GM18508 (cell line): ENCODE results near the gene IQCB1.
"Not testable (repeated sequence)": the region's sequence is repeated elsewhere in the genome, so short reads cannot be mapped to it uniquely, and the experiment has no call there.

Experiments used
- ATAC-seq: cut with Tn5 transposase; IDR thresholded peaks from one replicate; pipeline ENCODE4 v1.9.1; 2021; ENCODE audit warnings: moderate number of reproducible peaks; ENCODE audit not compliant: insufficient read depth, unreplicated experiment

The IQCB1 gene

DNA sequence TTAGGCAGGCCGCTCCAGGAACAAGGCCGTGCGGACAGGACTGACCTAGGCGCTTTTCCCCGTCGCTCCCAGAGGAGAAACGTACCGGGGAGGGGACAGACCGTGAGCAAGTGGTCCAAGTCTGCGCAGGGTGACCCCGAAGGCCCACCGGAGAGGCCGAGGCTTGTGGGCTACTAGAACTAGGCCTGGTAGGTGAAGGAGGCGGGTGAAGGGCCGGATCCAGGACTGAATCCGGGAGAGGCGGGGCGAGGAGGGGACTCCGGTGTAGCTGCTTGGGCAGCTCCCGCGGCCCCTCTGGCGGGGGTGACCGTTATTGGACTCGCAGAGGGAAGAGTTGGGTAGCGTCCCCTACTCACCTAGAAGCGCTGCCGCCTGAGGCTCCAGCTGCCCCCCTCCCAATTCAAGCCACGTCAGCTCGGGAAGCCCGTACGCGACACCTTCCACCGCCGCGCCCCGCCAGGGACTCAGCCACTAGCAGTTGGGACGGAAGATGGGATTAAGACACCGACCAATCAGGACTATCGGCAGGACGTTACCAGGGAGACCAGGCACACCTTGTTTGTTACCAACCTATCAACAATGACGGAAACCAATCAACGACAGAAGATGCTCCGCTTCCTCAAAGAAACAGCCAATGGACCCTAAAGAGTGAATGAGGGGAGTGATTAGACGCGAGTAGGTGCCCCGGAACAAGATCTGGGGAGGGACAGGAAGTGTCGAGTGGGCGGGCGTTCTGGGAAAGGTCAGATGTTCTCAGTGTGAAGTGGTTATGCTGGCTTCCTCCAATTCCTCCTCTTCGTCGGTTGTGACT is 85.4 kb downstream of the IQCB1 start, which contains the start of gene GOLGB1:
Gene GOLGB1, minus strand, starts transcription at position 466 of the 811 bp plus-strand sequence. CDS start 18,770 bp downstream, outside the sequence.
- peak; percentile 95 for ATAC-seq

DNA sequence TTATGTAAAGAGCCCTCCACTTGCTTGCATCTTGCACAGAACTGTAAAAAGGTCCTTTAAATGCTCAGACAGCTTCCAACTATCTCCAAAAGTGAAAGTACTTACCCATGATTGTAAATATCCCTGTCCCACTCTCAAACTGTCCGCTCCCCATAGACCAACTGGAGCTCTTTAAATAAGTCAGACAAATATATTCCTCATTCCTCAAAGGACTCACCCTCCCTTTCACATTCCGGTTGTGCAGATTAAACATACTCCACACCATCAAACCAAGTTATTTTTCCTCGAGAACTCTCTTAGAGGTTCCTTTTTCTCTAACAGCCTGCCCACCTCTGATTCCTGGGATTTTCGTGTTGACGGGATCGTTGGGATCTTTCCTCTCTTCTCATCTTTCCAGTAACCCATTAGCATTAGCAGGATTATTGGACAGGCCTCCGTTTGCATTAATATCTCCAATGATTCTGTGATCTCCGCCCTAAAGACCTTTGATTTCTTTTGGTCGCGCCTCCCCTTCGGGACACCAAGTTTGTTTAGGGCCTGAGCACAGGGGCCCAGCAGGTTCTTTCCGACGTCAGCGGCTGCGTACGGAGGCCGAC is 86.1 kb downstream of the IQCB1 start:
- ATAC-seq = no peak

- no peak for ATAC-seq
These were observed 86.9 kb downstream of the IQCB1 start for GRCh38 chr3:121747976-121748375.

GRCh38 chr3:121743106-121743505 is 91.8 kb downstream of the IQCB1 start:
- not testable (repeated sequence) for ATAC-seq

GRCh38 chr3:121740896-121741295 is 94.0 kb downstream of the IQCB1 start:
- no peak for ATAC-seq

DNA sequence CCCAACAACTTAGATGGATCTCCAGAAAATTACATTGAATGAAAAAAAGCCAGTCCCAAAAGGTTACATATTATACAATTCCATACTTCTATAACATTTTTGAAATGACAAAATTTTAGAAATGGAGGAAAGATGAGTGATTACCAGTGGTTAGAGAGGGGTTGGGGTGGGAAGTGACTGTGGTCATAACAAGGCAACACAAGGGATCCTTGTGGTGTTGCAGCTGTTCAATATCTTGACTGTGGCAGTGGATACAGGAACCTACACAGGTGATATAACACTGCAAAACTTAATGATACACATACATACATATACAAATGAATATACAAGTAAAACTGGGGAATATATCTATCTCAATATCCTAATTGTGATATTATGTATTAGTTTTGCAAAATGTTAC is 95.0 kb downstream of the IQCB1 start:
- no peak for ATAC-seq

DNA sequence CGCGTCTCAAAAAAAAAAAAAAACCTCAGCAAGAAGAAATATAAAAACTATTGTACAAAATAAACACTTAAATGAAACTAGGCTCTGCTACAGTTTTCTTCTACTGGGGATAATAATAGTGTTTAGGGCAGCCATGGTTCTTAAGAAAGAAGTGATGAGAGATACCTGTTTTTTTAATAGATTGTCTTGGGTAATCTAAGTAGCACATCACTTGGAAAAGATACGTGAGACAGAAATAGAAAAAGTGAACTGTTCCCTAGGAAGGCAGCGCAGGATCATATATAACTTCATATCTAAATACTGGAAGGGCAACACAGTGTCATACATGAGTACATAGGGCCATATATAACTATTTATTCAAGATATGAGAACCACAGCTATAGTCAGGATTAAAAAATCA is 97.2 kb downstream of the IQCB1 start:
- ATAC-seq = no peak

- ATAC-seq = no peak
These were observed 98.7 kb downstream of the IQCB1 start for GRCh38 chr3:121736112-121736511.

DNA sequence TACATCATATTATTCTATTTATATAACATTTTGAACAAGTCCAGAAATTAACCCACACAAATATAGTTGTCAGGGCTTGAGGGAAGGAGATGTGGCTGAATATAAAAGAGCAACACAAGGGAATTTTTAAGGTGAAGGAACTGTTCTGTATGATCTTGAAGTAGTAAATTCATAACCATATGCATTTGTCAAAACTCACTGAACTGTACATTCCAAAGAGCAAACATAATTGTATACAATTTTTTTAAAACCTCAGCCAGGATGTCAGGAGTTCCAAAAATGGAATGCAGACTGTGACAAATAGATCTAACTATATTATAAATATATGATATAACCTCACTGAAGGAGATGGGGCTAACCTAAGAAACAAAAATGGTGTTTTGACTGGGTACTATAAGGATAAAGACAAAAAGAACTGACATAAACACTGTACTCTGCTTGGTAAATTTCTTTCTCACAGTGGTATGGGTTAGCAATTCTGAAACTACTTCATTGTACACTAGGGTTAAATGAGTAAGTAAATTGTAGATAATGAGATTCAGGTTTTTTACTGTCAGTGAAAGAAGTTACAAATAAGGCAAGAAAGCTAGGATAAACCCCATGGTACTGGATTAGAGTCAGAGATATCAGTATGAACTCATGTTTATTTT is 99.7 kb downstream of the IQCB1 start:
- no peak for ATAC-seq

DNA sequence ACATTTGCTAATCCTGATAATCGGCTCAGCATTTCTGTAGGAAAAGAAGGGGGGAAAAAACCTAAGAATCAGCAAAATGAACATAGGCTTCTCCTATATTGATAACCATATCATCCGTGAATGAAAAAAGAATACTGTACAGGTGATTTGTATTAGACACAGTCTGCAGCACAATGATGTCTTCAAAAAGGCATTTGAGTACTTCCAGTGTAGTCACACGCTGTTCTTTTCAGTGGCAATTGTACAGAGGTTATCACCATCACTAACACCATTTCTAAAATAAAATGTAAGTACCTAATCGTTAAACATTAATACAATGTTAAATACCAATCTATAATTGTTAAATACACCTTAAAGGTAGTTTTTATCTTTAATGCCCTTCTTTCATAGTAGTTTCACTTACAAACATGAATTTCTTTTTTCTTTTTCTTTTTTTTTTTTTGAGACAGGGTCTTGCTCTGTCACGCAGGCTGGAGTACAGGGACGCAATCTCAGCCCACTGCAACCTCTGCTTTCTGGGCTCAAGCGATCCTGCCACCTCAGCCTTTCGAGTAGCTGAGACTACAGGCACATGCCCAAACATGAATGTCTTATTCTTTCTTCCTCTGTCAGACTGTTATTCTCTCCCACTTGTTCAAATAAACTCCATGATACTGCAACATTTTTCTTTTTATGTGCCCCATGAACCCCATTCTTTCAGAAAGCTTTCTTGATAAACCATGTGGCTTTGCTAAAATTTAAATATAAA is 103.7 kb downstream of the IQCB1 start:
- ATAC-seq = no peak

GRCh38 chr3:121724130-121724529 is 110.7 kb downstream of the IQCB1 start:
- ATAC-seq = peak; percentile 77

DNA sequence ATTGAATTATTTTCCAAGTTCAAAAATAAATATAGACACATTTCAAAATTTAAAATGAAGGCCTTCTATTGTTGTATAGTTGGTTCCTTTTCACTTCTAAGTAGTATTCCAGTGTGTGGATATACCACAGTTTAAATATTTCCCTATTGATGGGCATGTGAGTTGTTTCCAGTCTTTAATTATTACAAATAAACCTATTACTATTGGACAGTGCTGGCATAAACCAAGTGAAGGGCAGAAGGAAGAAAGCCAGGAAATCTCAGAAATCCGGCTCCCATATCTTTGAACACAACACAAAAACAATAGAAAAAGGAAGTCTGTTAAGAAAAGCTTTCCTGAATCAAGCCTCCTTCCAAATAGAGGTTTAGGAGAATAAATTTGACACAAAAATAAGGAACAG is 111.4 kb downstream of the IQCB1 start:
- ATAC-seq = no peak

GRCh38 chr3:121722411-121722810 is 112.4 kb downstream of the IQCB1 start:
- no peak for ATAC-seq

DNA sequence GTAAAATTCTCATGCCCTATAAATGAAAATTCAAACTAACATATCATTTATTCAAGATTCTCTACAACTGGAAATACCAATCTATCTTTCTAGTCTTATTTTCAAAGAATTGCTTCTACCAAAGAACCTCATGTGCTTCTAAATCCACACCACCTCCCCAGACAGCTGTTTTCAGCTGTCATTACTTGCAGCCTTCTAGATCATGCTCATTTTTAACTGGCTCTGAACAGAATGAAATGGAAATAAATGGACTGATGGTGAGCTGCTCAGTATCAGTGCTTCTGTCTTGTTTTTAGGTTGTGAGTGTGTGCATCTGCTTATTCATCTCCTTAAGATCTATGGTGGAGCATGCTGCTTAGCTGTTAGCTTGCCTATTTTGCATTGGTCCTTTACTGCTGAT is 114.7 kb downstream of the IQCB1 start:
- ATAC-seq = no peak
